Left cardiac atrium (tissue), 4 donors: ENCODE results near the gene ANXA1. TPM values are rescaled to one million over a fixed set of nuclear protein-coding genes. Genes with fewer than 3 reads are reported as not detected.

Experiments used
- ATAC-seq, 2 donors: fragments of 200-7000 bp; cut with Tn5 transposase; one replicate each; pipeline ENCODE4 v1.9.1; 2020; ENCODE audit warnings: mild to moderate bottlenecking in 2 of 2, moderate library complexity in 2 of 2
- DNase-seq: peaks from one replicate; pipeline ENCODE4 v3.0.0-alpha.2; 2020
- intact Hi-C, 2 donors: fragments of 100-400 bp; cut with DNase I; formaldehyde crosslinking; loops; one replicate each; pipeline versions ENCODE4 v1.14.1 to v1.15.1; 2022 to 2023
- long read RNA-seq: library from polyadenylated mRNA; unstranded; transcript quantifications from one replicate; pipeline ENCODE4 v2.0.0, GENCODE V29; 2021
- total RNA-seq, 2 donors: library from RNA; stranded (reverse); fragmentation: NEBNext Ultra II Directional; extraction: Animal tissue kit (Norgen Biotek cat#: 25700); gene quantifications; one replicate each; pipeline ENCODE4 v1.2.1, GENCODE V29; 2021
- donor health status: DM: no; HTN: yes; CAD: no.
- donor health status: DM: no; HTN: yes; CAD: no; lungs with severe emphysema.
- donor health status: DM: yes; HTN: yes; CAD: no.
- donor health status: Dilated cardiomyopathy.

ANXA1 gene
- 100 to 1,000 TPM; 173 to 212 TPM for total RNA-seq
- long read RNA-seq, transcript ANXA1-201 (13 exons, 1,509 nt): major isoform, 158 of 166 reads
- long read RNA-seq, partial matches to known transcripts: 0 of 166 reads
- long read RNA-seq, other reads (novel, unspliced or antisense): 8 of 166 reads

GRCh38 chr9:73151653-73152542 lies at the start of gene ANXA1:
ANXA1 (plus strand) TSS chr9:73151865; CDS start chr9:73158536, 6,671 bp downstream.
- DNase-seq (no peak), ATAC-seq (peak; percentile 75 to 87)
- intact Hi-C loops: no loop called here

- no peak for DNase-seq
- intact Hi-C loops: no loop called here
- ATAC-seq: no peak
Measured at GRCh38 chr9:73104342-73104741, 47.3 kb upstream of the ANXA1 start.

GRCh38 chr9:73104921-73105320 lies 46.7 kb upstream of the ANXA1 start:
- intact Hi-C loops: loop anchor here in 1 of 2 donors (5.0 kb wide), 1 partner anchor 77 kb away; no protein-coding TSS in a partner anchor
- DNase-seq (no peak), ATAC-seq (no peak)

GRCh38 chr9:73107489-73108069 lies 44.1 kb upstream of the ANXA1 start:
- intact Hi-C loops: loop anchor here (2.0 to 5.0 kb wide), 2 partner anchors 75 to 77 kb away; no protein-coding TSS in a partner anchor
- peak; percentile 70 to 72 for ATAC-seq
- DNase-seq: peak; percentile 53

- ATAC-seq (no peak), DNase-seq (no peak)
Measured at GRCh38 chr9:73114058-73114457, 37.6 kb upstream of the ANXA1 start.

GRCh38 chr9:73114958-73115357 lies 36.7 kb upstream of the ANXA1 start:
- intact Hi-C loops: no loop called here
- DNase-seq: no peak
- no peak for ATAC-seq

More at GRCh38 chr9:73114058-73114457, 37.6 kb upstream of the ANXA1 start:
- intact Hi-C loops: no loop called here

- ATAC-seq: peak in 1 of 2 donors; percentile 79
- DNase-seq: no peak
- intact Hi-C loops: no loop called here
Measured at GRCh38 chr9:73116031-73116430, 35.6 kb upstream of the ANXA1 start.

- DNase-seq (no peak), ATAC-seq (no peak)
- intact Hi-C loops: no loop called here
Measured at GRCh38 chr9:73116880-73117279, 34.8 kb upstream of the ANXA1 start.

GRCh38 chr9:73118286-73118685 lies 33.4 kb upstream of the ANXA1 start:
- no peak for ATAC-seq
- intact Hi-C loops: no loop called here
- no peak for DNase-seq

GRCh38 chr9:73118898-73119554 lies 32.6 kb upstream of the ANXA1 start:
- DNase-seq: no peak
- intact Hi-C loops: no loop called here
- peak in 1 of 2 donors; percentile 80 for ATAC-seq

- ATAC-seq (no peak), DNase-seq (no peak)
- intact Hi-C loops: no loop called here
Measured at GRCh38 chr9:73121375-73121935, 30.2 kb upstream of the ANXA1 start.

GRCh38 chr9:73125651-73126050 lies 26.0 kb upstream of the ANXA1 start:
- intact Hi-C loops: no loop called here
- no peak for ATAC-seq
- DNase-seq: no peak

- intact Hi-C loops: no loop called here
- ATAC-seq: no peak
- no peak for DNase-seq
Measured at GRCh38 chr9:73129941-73130685, 21.6 kb upstream of the ANXA1 start.

- intact Hi-C loops: no loop called here
- no peak for DNase-seq
- no peak for ATAC-seq
Measured at GRCh38 chr9:73131461-73131860, 20.2 kb upstream of the ANXA1 start.

GRCh38 chr9:73132034-73132776 lies 19.5 kb upstream of the ANXA1 start:
- intact Hi-C loops: no loop called here
- peak; percentile 70 for DNase-seq

GRCh38 chr9:73133022-73133651 lies 18.5 kb upstream of the ANXA1 start:
- ATAC-seq (peak in 1 of 2 donors; percentile 12), DNase-seq (no peak)
- intact Hi-C loops: no loop called here

More at GRCh38 chr9:73132034-73132776, 19.5 kb upstream of the ANXA1 start:
- ATAC-seq: peak; percentile 91 to 96

GRCh38 chr9:73133921-73134407 lies 17.7 kb upstream of the ANXA1 start:
- intact Hi-C loops: no loop called here
- peak in 1 of 2 donors; percentile 47 for ATAC-seq
- DNase-seq: no peak
